IPS DF 4.7 (cell line): ENCODE measurements around the gene SPOP.
"Not testable (repeated sequence)": the region's sequence is repeated elsewhere in the genome, so short reads cannot be mapped to it uniquely, and the experiment has no call there.

ENCODE experiments used
- DNase-seq: peaks from one replicate; pipeline ENCODE4 v3.0.0-alpha.2; 2013; ENCODE audit warnings: low spot score; ENCODE audit errors: extremely low read depth

Gene SPOP

DNA sequence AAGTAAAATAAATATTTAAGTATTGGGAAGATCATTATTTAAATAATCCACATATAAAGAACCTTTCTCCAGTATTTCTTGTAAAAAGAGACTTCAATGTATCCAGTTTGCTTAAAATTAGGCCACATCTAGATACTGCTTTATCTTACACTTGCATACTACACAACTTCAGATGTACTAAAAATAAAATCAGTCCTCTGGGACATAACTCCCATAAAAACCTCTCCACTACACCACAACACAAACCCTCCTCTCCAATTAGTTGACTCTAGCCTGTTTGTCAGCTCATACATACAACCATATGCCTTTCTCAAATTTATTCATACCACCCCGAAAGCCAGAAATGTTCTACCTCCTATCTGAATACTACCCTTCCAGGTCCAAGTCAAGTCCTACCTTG is 21.6 kb downstream of the SPOP start:
- no peak for DNase-seq

GRCh38 chr17:49647256-49647585 is 30.7 kb downstream of the SPOP start:
- no peak for DNase-seq

DNA sequence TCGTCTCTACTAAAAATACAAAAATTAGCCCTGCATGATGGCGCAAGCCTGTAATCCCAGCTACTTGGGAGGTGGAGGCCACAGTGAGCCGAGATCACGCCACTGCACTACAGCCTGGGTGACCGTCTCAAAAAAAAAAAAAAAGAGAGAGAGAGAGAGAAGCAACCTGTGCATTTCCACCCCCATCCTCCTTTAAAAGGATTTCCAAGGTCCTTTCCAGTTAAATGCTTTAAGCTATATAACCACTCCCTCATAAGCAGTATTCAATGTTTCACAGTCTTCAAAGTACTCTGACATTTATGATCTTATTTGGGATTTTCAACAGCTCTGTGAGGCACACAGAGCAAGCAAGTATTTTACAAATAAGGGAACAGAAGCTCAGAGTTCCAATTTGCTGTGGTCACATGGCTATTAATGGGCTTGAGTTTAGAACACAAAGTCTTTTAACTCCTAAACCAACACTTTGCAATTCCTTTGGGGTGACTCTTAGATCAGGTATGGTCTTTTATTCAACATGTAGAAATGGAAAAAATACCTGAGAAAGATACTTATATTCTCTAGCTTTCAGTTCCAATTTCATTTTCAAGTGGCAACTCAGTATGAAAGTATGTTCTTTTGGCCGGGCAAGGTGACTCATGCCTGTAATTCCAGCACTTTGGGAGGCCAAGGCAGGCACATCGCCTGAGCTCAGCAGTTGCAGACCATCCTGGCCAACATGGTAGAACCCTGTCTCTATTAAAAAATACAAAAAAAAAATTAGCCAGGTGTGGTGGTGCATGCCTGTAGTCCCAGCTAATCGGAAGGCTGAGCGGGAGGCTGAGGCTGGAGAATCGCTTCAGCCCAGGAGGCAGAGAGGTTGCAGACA is 31.3 kb downstream of the SPOP start:
- no peak for DNase-seq

DNA sequence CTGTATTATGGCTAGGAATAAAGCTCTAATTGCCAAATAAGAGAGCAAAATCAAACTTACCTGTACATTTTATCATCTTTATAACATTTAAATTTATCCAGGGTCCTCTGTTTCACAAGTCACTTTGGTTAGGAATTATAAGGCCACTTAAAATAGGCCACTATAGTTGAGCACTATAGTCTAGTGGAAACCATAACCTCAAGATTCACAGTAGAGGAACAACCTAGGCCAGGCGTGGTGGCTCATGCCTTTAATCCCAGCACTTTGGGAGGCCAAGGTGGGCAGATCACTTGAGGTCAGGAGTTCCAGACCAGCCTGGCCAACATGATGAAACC is 31.9 kb downstream of the SPOP start:
- not testable (repeated sequence) for DNase-seq

DNA sequence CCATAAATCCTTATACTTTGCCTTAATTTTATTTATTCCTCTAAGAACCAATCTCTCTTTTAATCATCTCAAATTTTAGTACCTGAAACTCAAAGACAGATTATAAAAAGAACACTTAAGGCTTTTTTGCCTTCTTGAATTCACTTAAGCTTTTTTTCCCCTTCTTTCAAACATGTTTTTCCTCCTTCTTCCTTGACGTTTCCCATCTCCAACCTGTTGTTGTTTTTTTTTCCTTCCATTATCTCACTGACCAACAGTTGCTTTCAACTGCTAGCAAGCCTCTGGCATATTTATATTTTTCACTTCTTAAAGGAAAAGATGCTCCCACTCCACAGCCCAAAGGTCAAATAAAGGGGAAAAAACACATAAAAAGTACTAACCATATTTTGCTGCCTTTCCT is 32.2 kb downstream of the SPOP start:
- DNase-seq: no peak

GRCh38 chr17:49640556-49640955 is 37.3 kb downstream of the SPOP start:
- no peak for DNase-seq

- no peak for DNase-seq
These were observed 39.1 kb downstream of the SPOP start for GRCh38 chr17:49638818-49639217.

GRCh38 chr17:49637739-49638138 is 40.2 kb downstream of the SPOP start:
- no peak for DNase-seq

DNA sequence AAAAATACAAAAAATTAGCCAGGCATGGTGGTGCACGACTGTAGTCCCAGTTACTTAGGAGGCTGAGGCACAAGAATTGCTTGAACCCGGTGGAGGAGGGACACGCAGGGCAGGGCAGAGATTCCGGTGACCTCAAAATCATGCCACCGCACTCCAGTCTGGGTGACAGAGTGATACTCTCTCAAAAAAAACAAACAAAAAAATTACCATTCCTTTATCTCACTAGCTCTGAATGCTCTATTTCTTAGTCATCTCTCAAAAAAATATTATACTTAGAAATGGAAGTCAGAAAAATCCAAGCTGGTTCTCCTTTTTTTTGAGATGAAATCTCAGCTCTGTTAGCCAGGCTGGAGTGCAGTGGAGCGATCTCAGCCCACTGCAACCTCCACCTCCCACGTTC is 40.8 kb downstream of the SPOP start:
- DNase-seq: no peak

GRCh38 chr17:49635121-49635520 is 42.8 kb downstream of the SPOP start:
- no peak for DNase-seq

GRCh38 chr17:49634485-49634860 is 43.4 kb downstream of the SPOP start:
- DNase-seq: no peak

DNA sequence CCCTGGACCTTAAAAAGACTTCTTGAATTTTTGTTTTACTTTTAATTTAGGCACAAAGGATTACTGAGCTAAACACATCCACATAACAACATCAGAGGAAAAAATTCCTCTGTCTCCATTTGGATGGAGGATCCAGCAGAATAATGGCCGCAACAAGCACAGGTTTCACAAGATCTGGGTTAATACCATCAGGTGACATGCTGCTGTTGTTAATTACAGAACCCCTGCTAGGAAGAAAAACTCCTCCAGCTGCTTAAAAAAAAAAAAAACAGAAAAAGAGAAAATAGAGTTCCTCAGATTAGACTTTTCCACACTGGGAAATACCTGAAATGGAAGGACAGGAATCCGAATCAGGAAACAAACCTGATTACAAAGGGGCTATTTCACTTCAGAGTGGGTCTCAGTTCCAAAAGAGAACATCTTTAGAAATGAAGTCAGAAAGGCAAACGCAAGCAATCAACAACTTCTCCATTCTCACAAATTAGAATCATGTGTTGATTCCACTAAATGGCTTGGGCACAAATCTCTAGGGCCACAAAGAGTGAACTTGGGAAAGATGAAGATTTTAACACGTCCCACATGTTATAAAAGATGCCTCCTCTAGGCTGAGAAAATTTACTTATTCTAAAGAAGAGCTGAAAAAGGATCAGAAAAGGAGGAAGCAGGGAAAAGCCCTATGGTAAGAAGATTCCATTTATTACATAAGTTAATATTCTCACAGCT is 44.0 kb downstream of the SPOP start:
- no peak for DNase-seq

DNA sequence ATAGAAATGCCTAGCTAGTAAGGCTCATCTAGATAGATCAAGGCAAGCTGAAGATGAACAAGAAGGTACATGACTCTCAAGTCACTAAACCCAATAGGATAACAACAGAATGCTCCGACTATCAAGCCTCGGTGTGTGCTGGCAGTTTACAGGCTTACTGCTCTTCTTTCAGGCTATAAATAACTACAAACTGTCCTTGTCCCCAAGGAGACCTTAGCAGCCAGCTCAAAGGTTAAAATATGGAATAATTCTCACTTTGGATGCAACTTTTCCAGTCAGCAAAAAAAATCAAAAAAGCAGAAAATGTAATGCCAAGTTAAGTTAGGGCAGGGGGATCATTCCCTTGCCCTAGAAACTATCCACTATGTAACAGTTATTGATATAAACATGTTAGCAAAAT is 44.6 kb downstream of the SPOP start:
- DNase-seq: no peak

- no peak for DNase-seq
These were observed 45.7 kb downstream of the SPOP start for GRCh38 chr17:49632201-49632600.

- no peak for DNase-seq
These were observed 46.4 kb downstream of the SPOP start for GRCh38 chr17:49631496-49631895.

DNA sequence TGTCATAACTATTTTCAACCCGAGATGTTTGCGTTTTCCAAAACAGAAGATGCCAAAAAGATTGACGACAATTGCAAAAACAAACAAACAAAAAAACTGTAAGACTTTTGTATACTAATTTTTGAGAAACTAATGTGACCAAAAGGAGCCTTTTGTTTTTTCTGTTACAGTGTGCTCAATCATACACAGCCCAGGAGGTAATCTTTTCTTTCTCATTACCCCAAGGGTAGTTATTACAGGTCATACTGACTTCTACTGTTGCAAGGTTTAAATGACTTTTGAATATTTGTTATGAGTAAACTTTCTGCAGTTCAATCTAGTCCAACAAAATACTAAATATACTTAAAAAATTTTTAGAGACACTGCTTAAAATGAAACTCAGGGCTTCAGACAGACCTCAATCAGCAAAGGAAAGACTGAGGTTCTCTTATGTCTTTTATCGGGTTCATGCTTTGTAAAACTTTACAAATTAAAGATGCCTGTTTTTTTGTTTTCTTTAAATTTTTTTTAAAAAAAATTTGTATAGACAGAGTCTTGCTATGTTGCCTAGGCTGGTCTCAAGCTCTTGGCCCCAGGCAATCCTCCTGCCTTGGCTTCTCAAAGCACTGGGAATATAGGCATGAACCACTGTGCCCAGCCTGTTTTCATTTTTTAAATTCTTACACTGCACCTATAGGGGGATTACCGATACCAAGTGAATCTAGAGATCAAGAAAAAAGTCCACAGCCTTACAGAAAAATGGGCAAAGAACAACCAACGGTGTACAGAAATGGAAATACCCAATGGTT is 47.6 kb downstream of the SPOP start:
- DNase-seq: no peak

- no peak for DNase-seq
These were observed 48.5 kb downstream of the SPOP start for GRCh38 chr17:49629447-49629846.

GRCh38 chr17:49624896-49625295 is 53.0 kb downstream of the SPOP start:
- DNase-seq: no peak

- no peak for DNase-seq
These were observed 55.9 kb downstream of the SPOP start for GRCh38 chr17:49621946-49622529.

GRCh38 chr17:49621420-49621819 is 56.5 kb downstream of the SPOP start:
- DNase-seq: no peak

- no peak for DNase-seq
These were observed 59.8 kb downstream of the SPOP start for GRCh38 chr17:49618028-49618611.
